ENCODE results near the gene HSBP1L1. TPM values are rescaled to one million over a fixed set of nuclear protein-coding genes. Genes with fewer than 3 reads are reported as not detected.

Gene HSBP1L1
- total RNA-seq, 3 donors from 2014 or later = 24.6 to 42.1 (median 38.3) TPM

DNA sequence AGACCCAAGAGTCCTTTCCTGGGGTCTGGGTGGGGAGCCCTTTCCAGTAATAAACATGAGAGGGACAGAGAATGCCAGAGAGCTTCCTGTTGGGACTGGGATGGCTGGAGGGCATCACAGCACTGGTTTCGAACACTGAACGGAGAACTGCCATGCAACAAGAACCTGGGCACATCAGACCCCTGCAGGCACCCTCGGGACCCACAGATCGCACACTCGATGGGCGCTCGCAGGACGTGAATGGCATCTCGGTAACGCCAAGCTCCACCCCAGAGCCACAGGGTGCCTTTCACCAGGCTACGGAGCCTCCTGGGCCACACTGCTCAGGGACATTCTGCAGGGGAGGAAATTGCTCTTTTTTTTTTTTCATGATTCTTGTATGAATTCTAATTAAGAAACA, 38.1 kb upstream of the HSBP1L1 start:
- H3K9me3 ChIP-seq = peaks cover 13 to 26% of the 10 kb centered on the region in 2 donors
- H3K4me1 ChIP-seq = no peaks in the 10 kb centered on the region
- H3K27me3 ChIP-seq = no peaks in the 10 kb centered on the region
- no peak overlapping the region for H3K27ac ChIP-seq
- peak; percentile 10 to 20 for DNase-seq (ENCODE audit: low spot score in 2 of 2)
- intact Hi-C loops (cut with DNase I; ENCODE audit: low total_unique reads) = no loop called here
- no peak overlapping the region for H3K4me3 ChIP-seq
- TF ChIP-seq, protein P1, sequence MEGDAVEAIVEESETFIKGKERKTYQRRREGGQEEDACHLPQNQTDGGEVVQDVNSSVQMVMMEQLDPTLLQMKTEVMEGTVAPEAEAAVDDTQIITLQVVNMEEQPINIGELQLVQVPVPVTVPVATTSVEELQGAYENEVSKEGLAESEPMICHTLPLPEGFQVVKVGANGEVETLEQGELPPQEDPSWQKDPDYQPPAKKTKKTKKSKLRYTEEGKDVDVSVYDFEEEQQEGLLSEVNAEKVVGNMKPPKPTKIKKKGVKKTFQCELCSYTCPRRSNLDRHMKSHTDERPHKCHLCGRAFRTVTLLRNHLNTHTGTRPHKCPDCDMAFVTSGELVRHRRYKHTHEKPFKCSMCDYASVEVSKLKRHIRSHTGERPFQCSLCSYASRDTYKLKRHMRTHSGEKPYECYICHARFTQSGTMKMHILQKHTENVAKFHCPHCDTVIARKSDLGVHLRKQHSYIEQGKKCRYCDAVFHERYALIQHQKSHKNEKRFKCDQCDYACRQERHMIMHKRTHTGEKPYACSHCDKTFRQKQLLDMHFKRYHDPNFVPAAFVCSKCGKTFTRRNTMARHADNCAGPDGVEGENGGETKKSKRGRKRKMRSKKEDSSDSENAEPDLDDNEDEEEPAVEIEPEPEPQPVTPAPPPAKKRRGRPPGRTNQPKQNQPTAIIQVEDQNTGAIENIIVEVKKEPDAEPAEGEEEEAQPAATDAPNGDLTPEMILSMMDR (IDR thresholded peaks at IDR 0.05) = no peak
- TF ChIP-seq POLR2AphosphoS5 (IDR thresholded peaks at IDR 0.05) (no peak), POLR2A (IDR thresholded peaks at IDR 0.05) (no peak)
- no peaks in the 10 kb centered on the region for H3K36me3 ChIP-seq

DNA sequence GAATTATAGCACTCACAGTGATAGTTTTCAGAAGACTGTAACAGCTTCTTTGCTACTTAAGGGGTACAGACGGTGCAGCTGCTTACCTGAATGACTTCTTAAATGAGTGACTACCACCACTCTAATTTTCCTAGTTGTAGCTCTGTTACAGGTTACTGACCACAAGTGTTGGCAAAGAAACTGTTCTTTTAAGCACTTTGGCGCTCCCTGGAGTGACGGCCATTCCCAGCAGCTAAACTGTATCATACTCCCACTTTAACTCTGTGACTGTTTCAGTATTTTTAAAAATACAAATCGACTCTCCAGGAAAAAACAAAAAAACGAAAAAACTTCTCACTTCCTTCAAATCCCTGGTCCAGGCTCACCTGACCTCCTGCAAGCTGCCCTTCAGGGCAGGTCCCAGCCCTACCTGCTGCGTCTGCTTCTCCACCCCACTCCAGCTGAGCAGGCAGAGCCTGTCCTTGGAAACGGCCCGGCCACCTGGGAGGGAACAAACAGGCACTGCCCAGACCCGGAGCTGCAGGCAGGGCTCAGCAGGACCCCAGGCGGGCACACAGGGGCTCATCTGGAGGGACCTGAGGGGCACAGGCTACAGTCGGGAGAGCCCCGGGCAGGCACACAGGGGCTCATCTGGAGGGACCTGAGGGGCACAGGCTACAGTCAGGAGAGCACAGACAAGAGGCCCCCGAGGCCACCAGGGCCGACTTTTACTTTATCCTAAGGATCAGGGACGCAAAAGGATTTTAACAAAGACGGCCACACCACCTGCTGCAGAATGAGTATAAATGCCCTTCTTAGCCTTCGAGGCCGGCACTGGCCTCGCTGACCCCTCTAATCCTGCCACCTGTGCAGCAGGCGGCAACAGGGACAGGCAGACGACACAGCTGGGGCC, 37.5 kb upstream of the HSBP1L1 start:
- no peaks in the 10 kb centered on the region for H3K27me3 ChIP-seq
- H3K4me3 ChIP-seq = no peak overlapping the region
- peaks cover 19 to 32% of the 10 kb centered on the region in 2 donors for H3K9me3 ChIP-seq
- no peaks in the 10 kb centered on the region for H3K4me1 ChIP-seq
- H3K36me3 ChIP-seq = no peaks in the 10 kb centered on the region
- H3K27ac ChIP-seq = no peak overlapping the region
- peak; percentile 12 to 24 for DNase-seq (ENCODE audit: low spot score in 2 of 2)
- TF ChIP-seq POLR2A (IDR thresholded peaks at IDR 0.05) (no peak), POLR2AphosphoS5 (IDR thresholded peaks at IDR 0.05) (no peak)
- TF ChIP-seq, protein P1 (IDR thresholded peaks at IDR 0.05) = no peak
- intact Hi-C loops (cut with DNase I; ENCODE audit: low total_unique reads) = no loop called here

DNA sequence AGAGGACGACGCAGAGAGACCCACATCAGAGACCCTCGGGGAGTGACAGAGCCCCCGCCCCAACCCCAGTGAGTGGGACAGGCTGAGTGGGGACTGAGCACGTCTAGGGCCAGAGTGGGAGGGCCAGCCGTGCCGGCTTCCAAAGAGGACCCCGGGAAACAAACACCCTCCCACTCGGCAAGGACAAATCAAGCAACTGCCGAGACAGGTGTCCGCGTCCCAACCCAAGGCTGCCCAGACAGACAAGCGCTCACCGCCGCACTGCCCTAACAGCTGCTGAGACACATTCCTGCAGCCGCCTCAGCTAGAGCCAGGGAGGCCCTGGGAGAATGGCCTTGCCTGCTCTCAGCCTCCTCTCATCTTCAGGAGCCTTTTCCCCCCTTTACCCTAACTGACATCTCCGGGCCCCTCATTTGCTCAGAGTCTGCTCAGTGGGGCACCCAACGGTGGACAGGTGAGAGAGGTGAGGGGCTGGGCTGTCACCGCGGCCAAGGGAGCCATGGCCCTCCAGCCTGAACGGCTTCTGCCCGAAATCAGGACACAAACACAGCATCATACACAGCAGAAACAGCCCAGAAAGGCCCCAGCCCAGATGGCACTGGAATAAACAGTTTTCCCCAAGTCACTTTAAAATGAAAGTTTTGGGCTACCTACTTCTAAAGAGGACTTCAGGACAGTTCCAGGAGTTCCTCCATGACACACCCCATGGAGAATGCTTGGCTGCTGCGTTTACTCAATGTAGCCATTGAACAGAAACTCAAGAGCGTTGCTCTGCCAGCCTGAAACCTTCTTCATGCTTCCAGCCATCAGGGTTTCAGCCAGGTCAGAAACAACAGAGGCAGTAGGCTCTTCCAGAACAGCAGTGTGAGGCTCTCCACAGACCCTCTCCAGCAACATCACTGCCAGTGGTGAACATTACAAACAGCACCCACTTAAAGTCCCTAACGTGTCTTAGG, 36.6 kb upstream of the HSBP1L1 start:
- intact Hi-C loops (cut with DNase I; ENCODE audit: low total_unique reads) = no loop called here

DNA sequence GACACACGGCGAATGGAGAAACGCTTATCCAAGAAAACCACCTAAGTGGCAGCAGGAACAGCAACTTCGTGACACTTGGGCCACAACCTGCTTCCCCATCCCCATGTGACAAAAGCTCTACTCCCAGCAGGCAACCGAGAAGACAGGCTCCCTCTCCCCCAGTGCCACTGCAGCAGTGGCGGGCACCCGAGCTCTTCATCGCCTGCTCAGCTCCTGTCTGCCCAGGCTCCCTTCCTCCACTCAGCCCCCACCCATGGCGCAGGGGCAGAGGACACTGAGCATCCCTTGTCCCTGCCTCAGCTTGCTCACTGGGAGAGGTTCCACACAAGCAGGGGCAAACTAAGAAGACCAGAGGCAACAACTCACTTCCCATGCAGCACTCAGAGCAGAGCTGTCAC, 35.9 kb upstream of the HSBP1L1 start:
- peak in 1 of 2 donors; percentile 17 for DNase-seq (ENCODE audit: low spot score in 2 of 2)
- no peaks in the 10 kb centered on the region for H3K27me3 ChIP-seq
- no peaks in the 10 kb centered on the region for H3K4me1 ChIP-seq
- intact Hi-C loops (cut with DNase I; ENCODE audit: low total_unique reads) = no loop called here
- no peak overlapping the region for H3K27ac ChIP-seq
- no peak for TF ChIP-seq POLR2AphosphoS5 (IDR thresholded peaks at IDR 0.05)
- TF ChIP-seq POLR2A (IDR thresholded peaks at IDR 0.05) = no peak
- TF ChIP-seq, protein P1 (IDR thresholded peaks at IDR 0.05) = no peak
- H3K9me3 ChIP-seq = peaks cover 19 to 41% of the 10 kb centered on the region in 2 donors
- H3K4me3 ChIP-seq = no peak overlapping the region
- H3K36me3 ChIP-seq = no peaks in the 10 kb centered on the region

More for the DNA sequence above, 36.6 kb upstream of the HSBP1L1 start:
- Histone ChIP-seq H3K4me3 (no peak overlapping the region), H3K9me3 (peaks cover 19 to 37% of the 10 kb centered on the region in 2 donors), H3K27me3 (no peaks in the 10 kb centered on the region), H3K27ac (no peak overlapping the region), H3K4me1 (no peaks in the 10 kb centered on the region), H3K36me3 (no peaks in the 10 kb centered on the region)
- no peak for TF ChIP-seq POLR2AphosphoS5 (IDR thresholded peaks at IDR 0.05)
- TF ChIP-seq, protein P1 (IDR thresholded peaks at IDR 0.05) = no peak
- TF ChIP-seq POLR2A (IDR thresholded peaks at IDR 0.05) = no peak
- peak; percentile 11 to 40 for DNase-seq (ENCODE audit: low spot score in 2 of 2)

Measured in breast epithelium (tissue), 4 donors.